Measurements from ENCODE around the gene EEF1AKMT4.
"Not testable (repeated sequence)": the region's sequence is repeated elsewhere in the genome, so short reads cannot be mapped to it uniquely, and the experiment has no call there.

Gene EEF1AKMT4

GRCh38 chr3:184261270-184261853 lies 11.9 kb downstream of the EEF1AKMT4 start, which contains the start of gene CAMK2N2:
Gene CAMK2N2 (minus strand): TSS chr3:184261553. CDS start chr3:184261285, 268 bp downstream.
- peak; percentile 56 for DNase-seq

- peak; percentile 14 for DNase-seq
Observed at GRCh38 chr3:184261854-184262763, 12.6 kb downstream of the EEF1AKMT4 start.

DNA sequence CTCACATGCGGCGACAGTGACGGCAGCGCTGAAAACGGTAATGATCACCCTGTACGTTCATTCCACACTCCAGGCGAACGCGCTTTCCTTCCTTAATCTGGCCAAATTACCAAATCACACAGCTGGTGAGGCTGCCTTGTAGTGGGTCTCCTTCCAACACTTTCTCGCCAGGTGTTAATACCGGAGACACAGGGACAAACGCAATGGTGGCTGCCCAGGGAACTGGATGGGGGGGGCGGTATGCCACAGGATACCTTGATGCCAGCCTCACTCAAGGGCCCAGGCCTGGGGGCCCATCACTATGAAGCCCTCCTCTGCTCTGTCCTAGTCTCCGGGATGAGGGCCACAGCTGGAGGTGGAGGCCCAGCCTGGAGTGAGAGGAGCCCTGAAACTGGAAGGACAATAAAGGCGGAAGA lies 13.3 kb downstream of the EEF1AKMT4 start:
- DNase-seq: no peak

DNA sequence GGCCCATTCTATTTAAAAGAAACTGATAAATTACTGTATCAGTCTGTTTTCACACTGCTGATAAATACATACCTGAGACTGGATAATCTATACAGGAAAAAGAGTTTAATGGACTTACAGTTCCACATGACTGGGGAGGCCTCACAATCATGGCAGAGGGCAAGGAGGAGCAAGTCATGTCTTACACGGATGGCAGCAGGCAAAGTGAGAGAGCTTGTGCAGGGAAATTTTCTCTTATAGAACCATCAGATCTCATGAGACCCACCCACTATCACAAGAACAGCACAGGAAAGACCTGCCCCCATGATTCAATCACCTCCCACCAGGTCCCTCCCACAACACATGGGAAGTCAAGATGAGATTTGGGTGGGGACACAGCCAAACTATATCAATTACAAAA lies 17.8 kb downstream of the EEF1AKMT4 start:
- not testable (repeated sequence) for DNase-seq

DNA sequence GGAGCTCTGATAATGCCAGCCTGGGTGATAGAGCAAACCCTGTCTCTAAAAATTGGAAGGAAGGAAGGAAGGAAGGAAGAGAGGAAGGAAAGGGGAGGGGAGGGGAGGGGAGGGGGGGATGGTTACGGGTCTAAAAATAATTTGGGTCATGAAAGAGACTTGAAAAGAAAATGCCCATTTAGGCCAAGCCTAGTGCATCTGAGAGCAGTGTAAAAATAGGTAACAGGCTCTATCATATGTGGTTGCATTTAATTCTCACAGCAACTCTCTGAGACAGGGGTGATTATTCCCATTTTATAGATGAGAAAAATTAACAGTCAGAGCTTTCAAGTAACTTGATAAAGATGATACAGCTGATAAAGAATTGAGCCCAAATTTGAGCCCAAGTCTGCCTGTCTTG lies 22.8 kb downstream of the EEF1AKMT4 start:
- no peak for DNase-seq

- no peak for DNase-seq
Observed at GRCh38 chr3:184275381-184275701, 25.9 kb downstream of the EEF1AKMT4 start.

DNA sequence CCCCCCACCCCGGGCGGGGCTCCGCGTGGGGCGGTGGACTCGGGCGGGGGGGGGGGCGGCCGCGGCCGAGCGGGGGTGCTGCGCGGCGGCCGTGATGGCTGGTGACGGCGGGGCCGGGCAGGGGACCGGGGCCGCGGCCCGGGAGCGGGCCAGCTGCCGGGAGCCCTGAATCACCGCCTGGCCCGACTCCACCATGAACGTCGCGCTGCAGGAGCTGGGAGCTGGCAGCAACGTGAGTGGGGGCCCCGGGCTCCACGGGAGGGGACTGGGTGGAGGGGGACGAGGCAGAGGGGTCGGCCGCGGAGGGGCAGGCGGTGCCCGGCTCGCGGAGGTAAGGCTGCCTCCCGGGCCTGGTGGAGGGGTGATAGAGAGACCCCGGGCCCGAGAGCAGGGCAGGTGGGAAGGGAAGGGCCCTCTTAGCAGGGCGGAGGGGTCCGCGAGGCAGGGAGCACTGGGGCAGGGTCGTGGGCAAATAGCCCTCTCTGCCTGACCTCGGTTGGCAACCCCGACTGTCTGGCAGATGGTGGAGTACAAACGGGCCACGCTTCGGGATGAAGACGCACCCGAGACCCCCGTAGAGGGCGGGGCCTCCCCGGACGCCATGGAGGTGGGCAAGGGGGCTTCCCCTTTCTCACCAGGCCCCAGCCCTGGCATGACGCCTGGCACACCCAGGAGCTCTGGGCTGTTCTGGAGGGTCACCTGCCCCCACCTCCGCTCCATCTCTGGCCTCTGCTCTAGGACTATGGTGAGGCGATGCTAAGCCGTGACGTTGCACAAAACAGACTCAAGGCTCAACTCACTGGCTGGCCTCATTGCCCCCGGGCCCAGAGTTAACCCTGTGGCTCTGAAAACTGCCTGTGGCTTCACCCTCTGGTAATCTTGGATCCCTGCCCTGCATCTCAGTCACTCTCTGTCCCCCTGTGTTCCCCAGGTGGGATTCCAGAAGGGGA lies 26.8 kb downstream of the EEF1AKMT4 start, which contains the start of gene ECE2:
ECE2 (plus strand) TSS at position 62 of the 950 bp plus-strand sequence; CDS start at position 194, 132 bp downstream.
- DNase-seq: no peak

GRCh38 chr3:184277366-184277765 lies 27.9 kb downstream of the EEF1AKMT4 start:
- no peak for DNase-seq

- no peak for DNase-seq
Observed at GRCh38 chr3:184282941-184283340, 33.5 kb downstream of the EEF1AKMT4 start.

GRCh38 chr3:184283681-184284080 lies 34.2 kb downstream of the EEF1AKMT4 start:
- DNase-seq: no peak

- DNase-seq: no peak
Observed at GRCh38 chr3:184284696-184285095, 35.2 kb downstream of the EEF1AKMT4 start.

- peak; percentile 54 for DNase-seq
Observed at GRCh38 chr3:184289426-184289938, 40.0 kb downstream of the EEF1AKMT4 start.

- DNase-seq: no peak
Observed at GRCh38 chr3:184290331-184290730, 40.9 kb downstream of the EEF1AKMT4 start.

GRCh38 chr3:184291044-184291737 lies 41.7 kb downstream of the EEF1AKMT4 start:
- DNase-seq: no peak

DNA sequence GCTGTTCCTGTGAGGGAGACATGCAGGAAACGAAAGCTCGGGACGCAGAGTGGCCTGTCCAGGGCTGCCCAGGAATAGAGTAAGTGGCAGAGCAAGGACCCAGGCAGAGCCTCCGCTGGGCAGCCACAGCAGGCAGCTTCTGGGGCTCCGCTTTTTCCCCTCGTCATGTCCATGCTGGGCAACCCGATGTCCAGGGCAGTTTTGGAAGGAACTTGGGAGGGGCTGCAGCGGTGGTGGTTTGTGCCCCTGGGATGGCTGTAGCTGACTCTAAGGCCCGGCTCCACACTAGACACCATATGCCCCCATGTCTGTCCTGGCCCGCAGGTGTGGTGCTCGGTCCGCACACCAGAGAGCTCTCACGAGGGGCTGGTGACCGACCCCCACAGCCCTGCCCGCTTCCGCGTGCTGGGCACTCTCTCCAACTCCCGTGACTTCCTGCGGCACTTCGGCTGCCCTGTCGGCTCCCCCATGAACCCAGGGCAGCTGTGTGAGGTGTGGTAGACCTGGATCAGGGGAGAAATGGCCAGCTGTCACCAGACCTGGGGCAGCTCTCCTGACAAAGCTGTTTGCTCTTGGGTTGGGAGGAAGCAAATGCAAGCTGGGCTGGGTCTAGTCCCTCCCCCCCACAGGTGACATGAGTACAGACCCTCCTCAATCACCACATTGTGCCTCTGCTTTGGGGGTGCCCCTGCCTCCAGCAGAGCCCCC lies 42.4 kb downstream of the EEF1AKMT4 start:
- DNase-seq: no peak

DNA sequence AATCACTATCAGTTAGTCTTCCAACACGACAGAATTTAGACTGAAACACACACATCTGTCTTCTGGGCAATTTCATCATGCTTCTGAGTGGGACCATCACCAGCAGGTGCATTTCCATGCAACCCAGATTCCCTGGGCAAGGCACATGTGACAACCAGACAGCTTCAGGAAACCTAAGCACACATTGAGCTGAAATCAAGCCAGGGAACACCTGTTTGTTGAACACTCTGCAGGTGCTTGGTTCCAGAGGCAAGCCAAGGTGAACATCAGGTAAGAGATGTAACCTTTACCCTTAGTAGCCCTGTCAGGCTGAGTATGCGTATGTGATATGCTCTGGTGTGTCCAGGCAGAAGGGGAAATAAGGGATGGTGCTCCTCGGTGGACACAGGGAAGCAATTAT lies 46.3 kb downstream of the EEF1AKMT4 start:
- DNase-seq: no peak

DNA sequence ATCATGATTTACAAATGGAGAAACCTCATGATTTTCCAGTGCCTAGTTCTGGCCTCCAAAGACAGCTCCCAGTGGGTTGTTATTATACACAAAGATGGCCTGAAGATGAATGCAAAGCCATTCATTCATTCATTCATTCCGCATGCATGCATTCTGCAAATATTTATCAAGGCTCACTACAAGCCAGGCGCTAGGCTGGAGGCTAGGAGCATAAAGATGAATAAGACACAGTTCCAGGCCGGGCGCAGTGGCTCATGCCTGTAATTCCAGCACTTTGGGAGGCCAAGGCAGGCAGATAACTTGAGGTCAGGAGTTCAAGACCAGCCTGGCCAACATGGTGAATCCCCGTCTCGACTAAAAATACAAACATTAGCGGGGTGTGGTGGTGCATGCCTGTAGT lies 47.1 kb downstream of the EEF1AKMT4 start:
- no peak for DNase-seq

- DNase-seq: peak; percentile 97
Observed at GRCh38 chr3:184298759-184299487, 49.5 kb downstream of the EEF1AKMT4 start, which contains the start of gene PSMD2. Gene PSMD2 (plus strand): TSS chr3:184299241. CDS start chr3:184299267, 26 bp downstream.

DNA sequence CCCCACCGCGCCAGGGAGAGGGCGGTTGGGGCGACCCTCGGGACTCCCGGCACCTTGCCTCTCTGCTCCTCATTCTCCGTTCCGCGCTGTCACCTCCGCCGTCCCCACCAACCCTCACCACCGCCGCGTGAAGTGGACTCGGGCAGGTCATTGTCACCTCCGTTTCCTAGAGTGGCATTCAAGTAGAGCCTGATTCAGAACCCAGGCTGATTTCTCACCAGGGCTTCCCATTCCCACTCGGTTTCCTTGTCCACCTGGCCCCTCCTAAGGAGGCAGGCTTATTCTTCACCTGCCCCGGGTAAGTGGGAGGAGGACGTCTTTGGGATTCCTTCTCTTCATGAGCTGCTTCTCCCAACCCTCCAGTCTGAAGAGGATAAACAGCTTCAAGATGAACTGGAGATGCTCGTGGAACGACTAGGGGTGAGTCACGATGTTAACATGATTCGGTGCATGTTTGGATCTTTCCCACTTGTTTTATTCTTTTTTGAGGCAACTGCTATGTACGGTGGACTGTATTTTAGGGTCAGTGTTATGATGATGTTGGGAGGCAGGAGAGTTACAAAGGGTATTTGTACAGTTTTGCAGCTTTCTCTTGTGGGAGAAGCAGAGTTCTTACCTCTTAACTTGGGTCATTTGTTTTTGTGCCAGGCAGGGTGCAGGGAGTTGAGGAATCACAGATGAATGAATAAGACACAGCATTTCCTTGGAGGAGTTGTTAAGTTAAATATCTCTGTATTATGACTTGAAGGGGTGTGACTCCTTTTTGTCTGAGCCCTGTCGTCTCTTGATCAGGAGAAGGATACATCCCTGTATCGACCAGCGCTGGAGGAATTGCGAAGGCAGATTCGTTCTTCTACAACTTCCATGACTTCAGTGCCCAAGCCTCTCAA lies 50.3 kb downstream of the EEF1AKMT4 start:
- no peak for DNase-seq

DNA sequence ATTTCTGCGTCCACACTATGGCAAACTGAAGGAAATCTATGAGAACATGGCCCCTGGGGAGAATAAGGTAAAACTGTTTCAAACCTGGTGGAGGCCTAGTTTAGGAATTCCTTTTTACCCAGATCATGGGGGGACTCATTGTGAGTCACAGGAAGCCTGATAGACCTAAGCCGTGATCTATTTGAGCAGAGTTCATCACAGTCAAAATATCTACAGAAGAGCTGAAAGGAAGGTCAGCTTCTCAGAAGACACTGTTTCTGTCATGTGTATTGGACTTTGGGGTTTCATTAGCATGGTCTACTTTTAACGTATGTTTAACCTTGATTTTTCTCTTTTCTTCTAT lies 50.9 kb downstream of the EEF1AKMT4 start:
- no peak for DNase-seq

Data from T-helper 9 cell (primary cell).